Lower lobe of right lung (tissue), 2 donors: Measurements from ENCODE around the gene DAD1. TPM values are rescaled to one million over a fixed set of nuclear protein-coding genes. Genes with fewer than 3 reads are reported as not detected.
"Not testable (repeated sequence)": the region's sequence is repeated elsewhere in the genome, so short reads cannot be mapped to it uniquely, and the experiment has no call there.

Experiments used
- ATAC-seq, 2 donors: fragments of 200-7000 bp; cut with Tn5 transposase; one replicate each; pipeline ENCODE4 v1.9.1; 2020 to 2022; ENCODE audit warnings: mild to moderate bottlenecking in 2 of 2, moderate library complexity in 2 of 2
- DNase-seq: peaks from one replicate; pipeline ENCODE4 v3.0.0-alpha.2; 2020
- H3K27ac ChIP-seq: fragments of 200-600 bp; one replicate; pipeline ENCODE4 v1.8.0; 2022
- H3K27me3 ChIP-seq: fragments of 200-600 bp; one replicate; pipeline ENCODE4 v1.8.0; 2022; ENCODE audit warnings: low read depth
- H3K36me3 ChIP-seq: fragments of 200-600 bp; one replicate; pipeline ENCODE4 v1.8.0; 2022; ENCODE audit warnings: mild to moderate bottlenecking
- H3K4me1 ChIP-seq: fragments of 200-600 bp; one replicate; pipeline ENCODE4 v1.8.0; 2022
- H3K4me3 ChIP-seq: fragments of 200-600 bp; one replicate; pipeline ENCODE4 v1.8.0; 2022; ENCODE audit warnings: mild to moderate bottlenecking
- H3K9me3 ChIP-seq: fragments of 200-600 bp; one replicate; pipeline ENCODE4 v1.8.0; 2022
- intact Hi-C: fragments of 100-400 bp; cut with DNase I; formaldehyde crosslinking; loops from one replicate; pipeline ENCODE4 v1.11.0; 2022
- total RNA-seq: library from RNA; stranded (reverse); fragmentation: NEBNext Ultra II Directional; extraction: Animal tissue kit (Norgen Biotek cat#: 25700); gene quantifications from one replicate; pipeline ENCODE4 v1.2.1, GENCODE V29; 2021
- TF ChIP-seq, protein P1 (sequence below): fragments of 200-600 bp; IDR thresholded peaks from one replicate; pipeline ENCODE4 v1.8.0; 2022; ENCODE audit warnings: antibody characterized with exemption, mild to moderate bottlenecking
- donor health status: DM: no; HTN: yes; CAD: no; lungs with severe emphysema.

Gene DAD1
- total RNA-seq, 1 donor from 2014 or later: 162 TPM

DNA sequence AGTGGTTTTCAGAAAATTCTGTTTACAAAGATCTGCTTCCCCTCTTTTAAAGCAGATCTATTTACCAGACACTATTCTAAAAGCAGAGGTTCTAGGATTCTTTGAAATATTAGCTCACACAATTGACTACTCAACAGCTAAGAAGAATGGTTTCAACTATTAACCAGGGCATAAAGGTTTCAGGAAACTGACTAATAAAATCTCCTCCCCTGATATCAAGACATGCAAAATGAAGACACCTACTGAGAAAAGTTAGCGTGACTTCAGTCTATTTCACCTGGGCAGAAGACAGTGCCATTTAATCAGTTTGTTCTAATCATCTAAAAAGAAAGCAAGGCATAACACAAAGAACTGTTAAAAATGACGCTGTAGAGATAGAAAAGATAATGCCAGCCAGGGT, 22.2 kb downstream of the DAD1 start:
- Histone ChIP-seq H3K4me1 (peaks cover 66% of the 10 kb centered on the region), H3K27me3 (no peaks in the 10 kb centered on the region), H3K36me3 (peaks cover 56% of the 10 kb centered on the region), H3K27ac (peak overlapping the region; percentile 9), H3K9me3 (no peaks in the 10 kb centered on the region), H3K4me3 (no peak overlapping the region)
- DNase-seq (no peak), ATAC-seq (no peak)
- TF ChIP-seq, protein P1, sequence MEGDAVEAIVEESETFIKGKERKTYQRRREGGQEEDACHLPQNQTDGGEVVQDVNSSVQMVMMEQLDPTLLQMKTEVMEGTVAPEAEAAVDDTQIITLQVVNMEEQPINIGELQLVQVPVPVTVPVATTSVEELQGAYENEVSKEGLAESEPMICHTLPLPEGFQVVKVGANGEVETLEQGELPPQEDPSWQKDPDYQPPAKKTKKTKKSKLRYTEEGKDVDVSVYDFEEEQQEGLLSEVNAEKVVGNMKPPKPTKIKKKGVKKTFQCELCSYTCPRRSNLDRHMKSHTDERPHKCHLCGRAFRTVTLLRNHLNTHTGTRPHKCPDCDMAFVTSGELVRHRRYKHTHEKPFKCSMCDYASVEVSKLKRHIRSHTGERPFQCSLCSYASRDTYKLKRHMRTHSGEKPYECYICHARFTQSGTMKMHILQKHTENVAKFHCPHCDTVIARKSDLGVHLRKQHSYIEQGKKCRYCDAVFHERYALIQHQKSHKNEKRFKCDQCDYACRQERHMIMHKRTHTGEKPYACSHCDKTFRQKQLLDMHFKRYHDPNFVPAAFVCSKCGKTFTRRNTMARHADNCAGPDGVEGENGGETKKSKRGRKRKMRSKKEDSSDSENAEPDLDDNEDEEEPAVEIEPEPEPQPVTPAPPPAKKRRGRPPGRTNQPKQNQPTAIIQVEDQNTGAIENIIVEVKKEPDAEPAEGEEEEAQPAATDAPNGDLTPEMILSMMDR: no peak
- intact Hi-C loops: loop anchor here (10.0 kb wide), 1 partner anchor 88 kb away; no protein-coding TSS in a partner anchor

DNA sequence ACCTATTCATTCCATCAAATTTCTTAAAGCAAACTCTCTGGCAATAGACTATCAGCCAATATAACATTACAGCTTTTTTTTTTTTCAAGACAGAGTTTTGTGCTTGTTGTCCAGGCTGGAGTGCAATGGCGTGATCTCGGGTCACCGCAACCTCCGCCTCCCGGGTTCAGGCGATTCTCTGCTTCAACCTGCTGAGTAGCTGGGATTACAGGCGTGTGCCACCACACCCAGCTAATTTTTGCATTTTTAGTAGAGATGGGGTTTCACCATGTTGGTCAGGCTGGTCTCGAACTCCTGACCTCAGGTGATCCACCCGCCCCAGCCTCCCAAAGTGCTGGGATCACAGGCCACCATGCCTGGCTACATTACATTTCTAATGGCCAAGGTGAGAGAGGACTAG, 22.8 kb downstream of the DAD1 start:
- DNase-seq, H3K4me3 ChIP-seq, H3K9me3 ChIP-seq, H3K27me3 ChIP-seq, ATAC-seq: not testable (repeated sequence)
- Histone ChIP-seq H3K27ac (peak overlapping the region; percentile 8), H3K36me3 (peaks cover 51% of the 10 kb centered on the region), H3K4me1 (peaks cover 72% of the 10 kb centered on the region)
- intact Hi-C loops: loop anchor here (10.0 kb wide), 1 partner anchor 89 kb away; no protein-coding TSS in a partner anchor

DNA sequence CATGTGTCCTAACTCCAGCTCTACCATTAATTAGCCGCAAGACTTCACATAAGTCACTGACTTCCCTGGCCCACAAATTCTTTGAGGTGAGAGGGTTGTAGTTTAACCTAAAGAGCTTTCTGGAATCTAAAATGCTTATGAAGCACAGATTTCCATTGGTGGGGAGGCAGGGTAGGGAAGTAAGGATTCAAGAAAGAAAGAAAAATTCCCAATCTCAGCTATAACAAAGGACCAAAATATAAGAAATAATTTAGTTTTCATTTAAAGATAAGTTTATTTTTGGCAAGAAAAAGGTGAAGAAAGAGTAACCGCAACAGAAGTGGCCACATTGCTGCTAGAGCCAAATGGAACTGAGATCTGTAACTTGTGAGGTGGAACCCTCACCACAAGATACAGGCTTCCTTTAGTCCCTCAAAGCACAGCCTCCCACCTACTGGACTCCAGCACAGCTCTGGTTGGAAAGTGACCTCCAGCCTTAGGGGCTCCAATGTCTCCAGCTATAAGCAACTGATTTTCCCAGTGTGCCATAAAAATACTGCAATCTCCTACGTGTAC, 23.6 kb downstream of the DAD1 start:
- ATAC-seq: no peak
- intact Hi-C loops: loop anchor here (10.0 kb wide), 1 partner anchor 89 kb away; no protein-coding TSS in a partner anchor
- peaks cover 80% of the 10 kb centered on the region for H3K4me1 ChIP-seq
- peak overlapping the region; percentile 37 for H3K27ac ChIP-seq
- no peak for DNase-seq
- H3K9me3 ChIP-seq: no peaks in the 10 kb centered on the region
- peaks cover 44% of the 10 kb centered on the region for H3K36me3 ChIP-seq
- H3K4me3 ChIP-seq: no peak overlapping the region
- TF ChIP-seq, protein P1: no peak
- no peaks in the 10 kb centered on the region for H3K27me3 ChIP-seq

DNA sequence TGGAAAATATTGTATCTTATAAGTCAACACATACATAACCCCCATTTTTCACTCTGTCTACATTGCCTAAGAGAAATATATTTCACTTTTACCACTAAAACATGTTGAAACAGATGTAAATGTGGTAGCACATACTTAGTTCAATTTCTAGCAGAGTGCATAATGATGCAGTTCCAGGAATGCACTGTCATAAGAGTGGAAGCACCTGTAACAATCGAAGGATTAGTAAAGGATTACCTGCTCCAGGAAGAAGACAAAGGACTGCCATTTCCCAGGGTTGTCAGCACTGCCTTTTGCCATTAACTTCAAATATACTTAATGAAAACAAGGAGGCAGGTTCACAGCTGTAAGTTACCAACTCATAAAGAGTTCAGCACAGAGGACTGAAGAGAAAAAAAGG, 24.6 kb downstream of the DAD1 start:
- intact Hi-C loops: loop anchor here (10.0 kb wide), 1 partner anchor 90 kb away; no protein-coding TSS in a partner anchor
- H3K36me3 ChIP-seq: peaks cover 42% of the 10 kb centered on the region
- H3K27ac ChIP-seq: peak overlapping the region; percentile 37

DNA sequence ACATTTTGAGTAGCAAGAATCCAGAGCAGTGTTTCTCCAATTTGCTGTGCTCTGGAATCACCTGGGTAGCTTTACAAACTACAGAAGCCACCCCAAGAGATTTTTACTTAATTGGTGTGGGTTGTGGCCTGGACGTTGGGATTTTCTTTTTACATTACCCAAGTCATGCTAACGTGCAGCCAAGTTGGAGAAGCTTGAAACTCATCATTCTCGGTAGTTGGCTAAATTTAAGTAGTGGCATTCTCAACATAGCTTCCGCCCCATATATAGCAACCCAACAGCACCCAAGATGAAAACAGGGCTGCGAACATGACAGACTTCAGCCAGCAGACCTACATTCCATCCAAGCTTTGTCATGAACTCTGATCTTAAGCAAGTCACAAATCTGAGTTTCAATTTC, 25.0 kb downstream of the DAD1 start:
- peaks cover 83% of the 10 kb centered on the region for H3K4me1 ChIP-seq
- H3K4me3 ChIP-seq: no peak overlapping the region
- DNase-seq (no peak), ATAC-seq (no peak)
- H3K36me3 ChIP-seq: peaks cover 37% of the 10 kb centered on the region
- TF ChIP-seq, protein P1: no peak
- no peaks in the 10 kb centered on the region for H3K9me3 ChIP-seq
- intact Hi-C loops: loop anchor here (10.0 kb wide), 1 partner anchor 91 kb away; no protein-coding TSS in a partner anchor
- H3K27ac ChIP-seq: peak overlapping the region; percentile 37
- no peaks in the 10 kb centered on the region for H3K27me3 ChIP-seq

More for the DNA sequence above, 24.6 kb downstream of the DAD1 start:
- H3K4me1 ChIP-seq: peaks cover 82% of the 10 kb centered on the region
- TF ChIP-seq, protein P1: no peak
- DNase-seq: no peak
- H3K9me3 ChIP-seq: no peaks in the 10 kb centered on the region
- H3K4me3 ChIP-seq: no peak overlapping the region
- H3K27me3 ChIP-seq: no peaks in the 10 kb centered on the region
- ATAC-seq: no peak
